Activated CD8-positive, alpha-beta memory T cell treated with anti-CD3 and anti-CD28 coated beads, Interleukin-2, amount 50 U/mL, for 4 hours (primary cell): Measurements from ENCODE around the gene PRKCD.

Experiments used
- DNase-seq: peaks from one replicate; pipeline ENCODE4 v3.0.0-alpha.2; 2020

The PRKCD gene

GRCh38 chr3:53221827-53222182 lies 60.8 kb downstream of the PRKCD start:
- no peak for DNase-seq

GRCh38 chr3:53222183-53222901 lies 61.3 kb downstream of the PRKCD start:
- DNase-seq, result no peak

- DNase-seq, result no peak
Observed at GRCh38 chr3:53223025-53223424, 62.0 kb downstream of the PRKCD start.

- DNase-seq, result no peak
Observed at GRCh38 chr3:53223541-53223966, 62.5 kb downstream of the PRKCD start.

GRCh38 chr3:53224026-53224425 lies 63.0 kb downstream of the PRKCD start:
- no peak for DNase-seq

- DNase-seq, result no peak
Observed at GRCh38 chr3:53224536-53224935, 63.5 kb downstream of the PRKCD start.

GRCh38 chr3:53225181-53225580 lies 64.2 kb downstream of the PRKCD start:
- DNase-seq, result no peak

GRCh38 chr3:53225651-53226050 lies 64.6 kb downstream of the PRKCD start:
- no peak for DNase-seq

- DNase-seq, result no peak
Observed at GRCh38 chr3:53226142-53226840, 65.3 kb downstream of the PRKCD start.

- no peak for DNase-seq
Observed at GRCh38 chr3:53226841-53227407, 65.9 kb downstream of the PRKCD start.

- DNase-seq, result no peak
Observed at GRCh38 chr3:53227993-53228885, 67.2 kb downstream of the PRKCD start.

- DNase-seq, result no peak
Observed at GRCh38 chr3:53229171-53229570, 68.2 kb downstream of the PRKCD start.

- DNase-seq, result no peak
Observed at GRCh38 chr3:53229606-53230005, 68.6 kb downstream of the PRKCD start.

GRCh38 chr3:53230041-53230621 lies 69.1 kb downstream of the PRKCD start:
- no peak for DNase-seq

- no peak for DNase-seq
Observed at GRCh38 chr3:53230789-53231188, 69.8 kb downstream of the PRKCD start.

GRCh38 chr3:53231532-53232511 lies 70.8 kb downstream of the PRKCD start:
- DNase-seq, result no peak

- no peak for DNase-seq
Observed at GRCh38 chr3:53232641-53233377, 71.8 kb downstream of the PRKCD start.

GRCh38 chr3:53234130-53234840 lies 73.3 kb downstream of the PRKCD start:
- no peak for DNase-seq

GRCh38 chr3:53234841-53235232 lies 73.8 kb downstream of the PRKCD start:
- DNase-seq, result no peak

- DNase-seq, result no peak
Observed at GRCh38 chr3:53235545-53235944, 74.5 kb downstream of the PRKCD start.
